Measurements from ENCODE around the gene BICRA. TPM values are rescaled to one million over a fixed set of nuclear protein-coding genes. Genes with fewer than 3 reads are reported as not detected.
A peak's percentile ranks its signal among the peaks of the same experiment; 100 is the strongest.

Gene BICRA
- total and polyA plus RNA-seq, 2 of the 4 experiments (the other 2 are of a cell fraction), result 1.8 to 3.5 TPM

DNA sequence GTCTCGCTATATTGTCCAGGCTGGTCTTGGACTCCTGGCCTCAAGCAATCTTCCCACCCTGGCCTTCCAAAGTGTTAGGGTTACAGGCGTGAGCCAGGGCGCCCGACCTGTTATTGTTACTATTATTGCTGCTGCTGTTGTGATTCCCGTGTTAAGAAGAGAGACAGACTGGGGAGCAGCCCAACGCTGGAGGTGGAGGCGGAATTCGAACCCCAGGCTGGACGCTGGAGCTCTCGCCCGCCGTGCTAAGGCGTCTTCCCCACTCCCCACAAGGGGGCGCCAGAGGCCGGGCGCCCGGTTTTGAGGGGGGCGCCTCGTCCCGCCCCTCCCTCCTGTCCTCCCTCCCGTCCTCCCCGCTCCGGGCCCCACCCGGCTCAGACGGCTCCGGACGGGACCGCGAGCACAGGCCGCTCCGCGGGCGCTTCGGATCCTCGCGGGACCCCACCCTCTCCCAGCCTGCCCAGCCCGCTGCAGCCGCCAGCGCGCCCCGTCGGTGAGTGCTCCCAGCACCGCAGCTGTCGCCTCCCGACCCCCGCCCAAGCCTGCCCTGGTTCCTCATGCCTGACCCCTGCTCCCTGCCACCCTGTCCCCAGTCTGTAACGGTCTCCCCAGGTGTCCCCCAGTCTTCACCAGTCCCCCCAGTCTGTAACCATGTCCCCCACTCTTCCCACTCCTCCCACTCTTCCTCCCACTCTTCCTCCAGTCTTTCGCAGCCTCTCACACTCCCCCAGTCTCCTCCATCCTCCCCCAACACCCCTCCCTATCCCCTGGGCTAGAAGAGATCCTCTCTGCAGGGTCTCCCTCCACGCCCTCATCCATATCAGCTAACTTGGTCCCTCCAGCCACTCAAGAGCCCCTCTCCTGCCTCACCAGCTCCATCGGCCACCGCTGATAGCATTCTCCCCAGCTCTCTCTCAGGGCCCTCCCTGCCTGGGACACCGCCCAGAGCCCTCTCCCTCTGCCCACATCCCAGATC lies 104.4 kb downstream of the BICRA start, which contains the start of gene EHD2:
Gene EHD2, plus strand, starts transcription at position 377 of the 976 bp plus-strand sequence. CDS start 3,191 bp downstream, outside the sequence.
- H3K4me2 ChIP-seq (ENCODE audit: low read depth, low read length), result peak within 1 kb of the TSS; percentile 92
- H2BK120ac ChIP-seq (ENCODE audit: low read depth, low read length), result peak within 1 kb of the TSS; percentile 95
- H3K23ac ChIP-seq (ENCODE audit: low read depth, low read length), result peak within 1 kb of the TSS; percentile 100
- DNase-seq (peak; percentile 76), ATAC-seq (ENCODE audit: low read depth) (peak; percentile 92)
- H3K14ac ChIP-seq (replicated peaks; ENCODE audit: low read depth, low read length), result peak within 1 kb of the TSS; percentile 100
- H4K20me1 ChIP-seq (ENCODE audit: insufficient read depth, low read length), result peaks cover 33% of the 10 kb centered on the region
- H3K4me1 ChIP-seq (ENCODE audit: control insufficient read depth, insufficient read depth, low read length), result peaks cover 15% of the 10 kb centered on the region
- dilution Hi-C loops (cut with HindIII; ENCODE audit: low sequenced_read_pairs, unreplicated experiment) (no loop called here), intact Hi-C loops (cut with micrococcal nuclease) (loop anchor here (1.0 kb wide), 3 partner anchors 30 to 150 kb away; no protein-coding TSS in a partner anchor), in situ Hi-C loops (cut with MboI; ENCODE audit: low sequenced_read_pairs) (loop anchor here (5.0 to 25.0 kb wide), 2 partner anchors 34 to 426 kb away; partner anchors contain the start of gene NOP53)
- peaks cover 14% of the 10 kb centered on the region for H3K9me1 ChIP-seq (ENCODE audit: insufficient read depth, low read length)
- H2BK20ac ChIP-seq (ENCODE audit: low read depth, low read length), result peak within 1 kb of the TSS; percentile 65
- H4K8ac ChIP-seq (ENCODE audit: low read depth in 2 of 2, low read length in 2 of 2), result peak within 1 kb of the TSS; percentile 89 to 97
- H2BK15ac ChIP-seq (ENCODE audit: low read depth, low read length), result peak within 1 kb of the TSS; percentile 93; the same call in 2 of the 3 replicates
- TSS peak; percentile 57 for BruUV-seq (replicated peaks)
- H2AK5ac ChIP-seq (ENCODE audit: low read depth, low read length), result peak within 1 kb of the TSS; percentile 98
- peak within 1 kb of the TSS; percentile 90 for H3K4me3 ChIP-seq (ENCODE audit: insufficient read depth, low read depth, low read length)
- WGBS, 2 experiments (ENCODE audit: extremely low coverage in 2 of 2, insufficient read length in 1 of 2), result 0% methylated on average over 15 of the region's 52 CpGs; no CpG with 5 or more reads in 1 of the 2 experiments
- peak within 1 kb of the TSS; percentile 94 for H3K18ac ChIP-seq (ENCODE audit: low read depth, low read length)
- no peaks in the 10 kb centered on the region for H3K27me3 ChIP-seq (ENCODE audit: control insufficient read depth, insufficient read depth, low read length)
- H3K79me1 ChIP-seq (ENCODE audit: low read depth in 1 of 2, low read length in 2 of 2), result peaks cover 0 to 42% of the 10 kb centered on the region in 2 experiments; a peak in 3 of 4 replicates
- peak within 1 kb of the TSS; percentile 99 for H4K91ac ChIP-seq (ENCODE audit: insufficient read depth, low read depth, low read length)
- H3K27ac ChIP-seq (ENCODE audit: insufficient read depth, low read length), result peak within 1 kb of the TSS; percentile 98
- peak within 1 kb of the TSS; percentile 88 for H4K5ac ChIP-seq (ENCODE audit: low read depth, low read length)
- no peaks in the 10 kb centered on the region for H3K9me3 ChIP-seq (ENCODE audit: control insufficient read depth, insufficient read depth, low read length)
- peak within 1 kb of the TSS; percentile 100 for H2AK9ac ChIP-seq (replicated peaks; ENCODE audit: low read depth, low read length, poor library complexity)
- POLR2A ChIA-PET (ENCODE audit: unreplicated experiment), result interaction anchor here (0.5 to 1.2 kb wide), 3 partner anchors 9 to 32 kb away, joined by 3 to 8 read pairs (median 3); partner anchors contain the start of gene NOP53
- peaks cover 28% of the 10 kb centered on the region for H3K36me3 ChIP-seq (ENCODE audit: control insufficient read depth, insufficient read depth, low read length)
- H3K56ac ChIP-seq (ENCODE audit: extremely low read depth, insufficient read depth, low read length), result peak within 1 kb of the TSS; percentile 91
- H2AFZ ChIP-seq (replicated peaks; ENCODE audit: low read length, poor library complexity), result peak within 1 kb of the TSS; percentile 90
- peak within 1 kb of the TSS; percentile 100 for H3K9ac ChIP-seq (ENCODE audit: low read depth, low read length)
- H3K4ac ChIP-seq (ENCODE audit: low read depth, low read length), result peak within 1 kb of the TSS; percentile 100
- H2BK5ac ChIP-seq (ENCODE audit: low read depth, low read length, poor library complexity, severe bottlenecking), result peak within 1 kb of the TSS; percentile 97
- CTCF ChIA-PET, result interaction anchor here (0.9 to 3.0 kb wide), 6 partner anchors 9 to 76 kb away, joined by 3 to 16 read pairs (median 4); no protein-coding TSS in a partner anchor
- TF ChIP-seq RAD21 (IDR thresholded peaks at IDR 0.05; ENCODE audit: low read length), result peak; percentile 95
- TF ChIP-seq MXI1 (IDR thresholded peaks at IDR 0.05; ENCODE audit: borderline replicate concordance, low read depth, low read length), result peak; percentile 62; the same call in 1 of the 2 replicates
- no peak for TF ChIP-seq CHD1 (IDR thresholded peaks at IDR 0.05; ENCODE audit: low read depth, low read length)
- no peak for TF ChIP-seq RFX5 (IDR thresholded peaks at IDR 0.05; ENCODE audit: low read depth, low read length)
- TF ChIP-seq CEBPB (IDR thresholded peaks at IDR 0.05; ENCODE audit: low read depth, low read length), result no peak
- TF ChIP-seq NFE2L2 (IDR thresholded peaks at IDR 0.05; ENCODE audit: low read depth, low read length), result no peak
- peak; percentile 99 for TF ChIP-seq MAZ (IDR thresholded peaks at IDR 0.05; ENCODE audit: borderline replicate concordance, low read depth, low read length)
- no peak for TF ChIP-seq MAFK (IDR thresholded peaks at IDR 0.05; ENCODE audit: low read depth, low read length)
- peak; percentile 97 for TF ChIP-seq CTCF (conservative IDR thresholded peaks at IDR 0.05; ENCODE audit: low read depth, low read length)
- TF ChIP-seq BHLHE40 (IDR thresholded peaks at IDR 0.05; ENCODE audit: low read depth, low read length), result no peak
- TF ChIP-seq SMC3 (IDR thresholded peaks at IDR 0.05; ENCODE audit: low read depth, low read length), result peak; percentile 96
- TF ChIP-seq POLR2A (IDR thresholded peaks at IDR 0.05; ENCODE audit: low read depth, low read length), result peak; percentile 93
- TF ChIP-seq ELK1 (IDR thresholded peaks at IDR 0.05; ENCODE audit: borderline replicate concordance, low read depth, low read length), result no peak
